ENCODE data around the gene UBTD1. TPM values are rescaled to one million over a fixed set of nuclear protein-coding genes. Genes with fewer than 3 reads are reported as not detected.

Gene UBTD1
- total RNA-seq, 1 donor from 2014 or later: 37.7 TPM

- H3K27me3 ChIP-seq (ENCODE audit: low read depth): no peaks in the 10 kb centered on the region
- H3K4me3 ChIP-seq: no peak overlapping the region
- intact Hi-C loops (cut with DNase I): no loop called here
- DNase-seq (no peak), ATAC-seq (no peak)
- H3K4me1 ChIP-seq: peaks cover 35% of the 10 kb centered on the region
- peak overlapping the region; percentile 91 for H3K27ac ChIP-seq
- TF ChIP-seq, protein P1, sequence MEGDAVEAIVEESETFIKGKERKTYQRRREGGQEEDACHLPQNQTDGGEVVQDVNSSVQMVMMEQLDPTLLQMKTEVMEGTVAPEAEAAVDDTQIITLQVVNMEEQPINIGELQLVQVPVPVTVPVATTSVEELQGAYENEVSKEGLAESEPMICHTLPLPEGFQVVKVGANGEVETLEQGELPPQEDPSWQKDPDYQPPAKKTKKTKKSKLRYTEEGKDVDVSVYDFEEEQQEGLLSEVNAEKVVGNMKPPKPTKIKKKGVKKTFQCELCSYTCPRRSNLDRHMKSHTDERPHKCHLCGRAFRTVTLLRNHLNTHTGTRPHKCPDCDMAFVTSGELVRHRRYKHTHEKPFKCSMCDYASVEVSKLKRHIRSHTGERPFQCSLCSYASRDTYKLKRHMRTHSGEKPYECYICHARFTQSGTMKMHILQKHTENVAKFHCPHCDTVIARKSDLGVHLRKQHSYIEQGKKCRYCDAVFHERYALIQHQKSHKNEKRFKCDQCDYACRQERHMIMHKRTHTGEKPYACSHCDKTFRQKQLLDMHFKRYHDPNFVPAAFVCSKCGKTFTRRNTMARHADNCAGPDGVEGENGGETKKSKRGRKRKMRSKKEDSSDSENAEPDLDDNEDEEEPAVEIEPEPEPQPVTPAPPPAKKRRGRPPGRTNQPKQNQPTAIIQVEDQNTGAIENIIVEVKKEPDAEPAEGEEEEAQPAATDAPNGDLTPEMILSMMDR (IDR thresholded peaks at IDR 0.05): no peak
- no peaks in the 10 kb centered on the region for H3K9me3 ChIP-seq
- no peaks in the 10 kb centered on the region for H3K36me3 ChIP-seq
These were observed 4.2 kb downstream of the UBTD1 start for GRCh38 chr10:97502916-97503315.

DNA sequence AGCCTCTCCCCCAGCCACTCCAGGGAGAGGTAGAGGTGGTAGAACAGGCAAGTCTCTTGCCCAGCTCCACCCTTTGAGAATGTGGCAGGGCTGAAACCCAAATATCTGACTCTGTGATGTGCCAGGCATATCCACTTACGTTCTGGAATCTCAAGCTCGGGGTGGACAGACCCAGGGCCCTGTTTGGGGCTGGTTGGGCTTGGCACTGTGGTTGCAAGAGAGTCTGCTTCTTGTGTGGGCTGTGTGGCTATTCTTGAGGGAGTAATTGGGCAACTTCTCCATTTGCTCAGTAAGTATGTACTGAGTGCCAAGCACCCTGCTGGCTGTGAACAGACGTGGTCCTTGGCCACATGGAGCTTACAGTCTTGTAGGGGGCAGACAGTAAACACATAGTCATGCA is 4.7 kb downstream of the UBTD1 start:
- H3K9me3 ChIP-seq: no peaks in the 10 kb centered on the region
- intact Hi-C loops (cut with DNase I): no loop called here
- no peaks in the 10 kb centered on the region for H3K36me3 ChIP-seq
- ATAC-seq: no peak
- peak; percentile 64 for DNase-seq
- H3K27me3 ChIP-seq (ENCODE audit: low read depth): no peaks in the 10 kb centered on the region
- peak overlapping the region; percentile 91 for H3K27ac ChIP-seq
- peaks cover 35% of the 10 kb centered on the region for H3K4me1 ChIP-seq
- TF ChIP-seq, protein P1 (IDR thresholded peaks at IDR 0.05): no peak
- no peak overlapping the region for H3K4me3 ChIP-seq

DNA sequence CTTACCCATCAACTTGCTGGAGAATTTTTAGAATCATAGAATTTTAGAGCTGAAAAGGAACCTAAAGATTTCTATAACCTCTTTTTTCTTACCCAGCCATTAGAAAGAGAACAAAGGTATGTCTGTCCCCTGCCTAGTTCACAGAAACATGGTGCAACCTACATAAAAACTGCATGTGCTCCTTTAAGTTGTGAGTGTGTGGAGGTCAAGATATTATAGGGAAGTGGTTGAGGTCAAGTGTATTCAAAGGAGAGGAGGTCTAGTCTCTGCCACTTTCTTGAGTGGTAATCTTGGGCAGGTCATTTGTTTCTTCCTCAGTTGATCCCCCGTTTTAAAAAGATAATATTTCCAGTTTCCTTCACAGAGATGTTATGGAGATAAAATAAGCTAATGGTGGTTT is 6.4 kb downstream of the UBTD1 start:
- Histone ChIP-seq H3K4me3 (no peak overlapping the region), H3K27me3 (ENCODE audit: low read depth) (no peaks in the 10 kb centered on the region), H3K4me1 (peaks cover 32% of the 10 kb centered on the region), H3K27ac (no peak overlapping the region), H3K36me3 (no peaks in the 10 kb centered on the region), H3K9me3 (no peaks in the 10 kb centered on the region)
- intact Hi-C loops (cut with DNase I): no loop called here
- no peak for ATAC-seq
- TF ChIP-seq, protein P1 (IDR thresholded peaks at IDR 0.05): no peak
- no peak for DNase-seq

DNA sequence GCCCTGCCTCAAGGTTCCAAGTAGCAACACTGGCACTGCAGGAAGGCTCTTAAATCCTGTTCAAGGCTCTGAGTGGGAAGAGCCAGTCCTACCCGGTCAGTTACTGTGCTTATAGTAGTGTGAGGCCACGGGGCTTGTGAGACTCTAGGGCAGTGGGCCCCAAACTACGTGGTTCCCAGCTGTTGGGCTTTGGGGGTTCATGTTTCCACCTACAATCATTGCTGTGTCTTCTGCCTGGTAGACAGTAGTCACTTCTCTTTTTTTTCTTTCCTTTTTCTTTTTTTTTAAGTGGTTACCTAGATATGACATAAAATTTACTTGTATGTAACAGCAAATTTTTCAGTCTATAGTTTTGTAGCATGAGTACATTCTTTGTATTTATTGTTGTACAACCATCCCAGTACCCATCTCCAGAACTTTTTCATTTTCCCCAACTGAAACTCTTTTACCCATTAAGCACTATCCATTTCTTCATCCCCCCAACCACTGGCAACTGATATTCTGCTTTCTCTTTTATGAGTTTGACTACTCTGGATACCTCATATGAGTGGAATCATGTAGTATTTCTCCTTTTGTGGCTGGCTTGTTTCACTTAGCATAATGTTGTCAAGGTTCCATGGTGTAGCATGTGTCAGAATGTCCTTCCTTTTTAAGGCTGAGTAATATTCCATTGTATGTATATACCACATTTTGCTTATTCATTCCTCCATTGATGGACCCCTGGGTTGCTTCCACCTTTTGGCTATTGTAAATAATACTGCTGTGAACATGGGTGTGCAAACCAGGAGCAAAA is 7.7 kb downstream of the UBTD1 start:
- Histone ChIP-seq H3K4me1 (peaks cover 22% of the 10 kb centered on the region), H3K27ac (no peak overlapping the region), H3K4me3 (no peak overlapping the region), H3K27me3 (ENCODE audit: low read depth) (no peaks in the 10 kb centered on the region), H3K36me3 (no peaks in the 10 kb centered on the region), H3K9me3 (no peaks in the 10 kb centered on the region)
- ATAC-seq: no peak
- TF ChIP-seq, protein P1 (IDR thresholded peaks at IDR 0.05): no peak
- DNase-seq: no peak
- intact Hi-C loops (cut with DNase I): no loop called here

DNA sequence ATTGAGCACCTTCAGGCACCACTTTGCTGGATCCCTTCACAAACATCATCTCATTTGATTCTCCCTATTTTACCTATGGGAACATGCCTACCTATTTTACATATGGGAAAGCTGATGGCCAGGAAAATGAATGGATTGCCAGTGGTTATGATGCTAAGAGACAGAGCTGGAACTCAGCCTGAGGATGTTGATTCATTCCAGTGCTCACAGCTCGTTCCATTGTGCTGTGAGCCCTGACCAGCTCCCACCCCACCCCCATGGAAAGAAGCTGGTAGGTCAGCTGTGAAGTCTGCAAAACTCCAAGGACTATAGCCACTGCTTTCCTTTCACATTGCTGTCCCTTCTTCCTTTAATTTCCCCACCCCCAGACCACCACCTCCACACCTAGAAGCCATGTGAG is 9.6 kb downstream of the UBTD1 start:
- TF ChIP-seq, protein P1 (IDR thresholded peaks at IDR 0.05): no peak
- Histone ChIP-seq H3K27ac (no peak overlapping the region), H3K4me1 (peaks cover 22% of the 10 kb centered on the region), H3K9me3 (no peaks in the 10 kb centered on the region), H3K27me3 (ENCODE audit: low read depth) (no peaks in the 10 kb centered on the region), H3K4me3 (no peak overlapping the region), H3K36me3 (no peaks in the 10 kb centered on the region)
- ATAC-seq: no peak
- no peak for DNase-seq
- intact Hi-C loops (cut with DNase I): no loop called here
